GM12878 (cell line): ENCODE measurements around the gene RIPK3. TPM values are rescaled to one million over a fixed set of nuclear protein-coding genes. Genes with fewer than 3 reads are reported as not detected.

Experiments used
- CBX3 ChIP-seq: fragments of 200-600 bp; sonication (generic); IDR thresholded peaks from 2 replicates; pipeline ENCODE4 v1.6.1; 2016; ENCODE audit warnings: low read depth, borderline replicate concordance
- MLLT1 ChIP-seq: fragments of 450-650 bp; IDR thresholded peaks from 2 replicates; pipeline ENCODE4 v1.6.1; 2016; ENCODE audit warnings: mild to moderate bottlenecking
- MXI1 ChIP-seq: fragments of 150-350 bp; IDR thresholded peaks from 2 replicates; pipeline ENCODE4 v1.6.1; 2011; ENCODE audit warnings: low read depth, mild to moderate bottlenecking, inconsistent platforms, low read length, improper control_type of control experiment
- MYC ChIP-seq: IDR thresholded peaks from 2 replicates; pipeline ENCODE4 v1.6.1; 2011; ENCODE audit warnings: mild to moderate bottlenecking, low read length, moderate library complexity, inconsistent platforms; ENCODE audit not compliant: insufficient read depth, insufficient replicate concordance, insufficient read length, severe bottlenecking
- PAX5 ChIP-seq: IDR thresholded peaks from 2 replicates; pipeline ENCODE4 v1.6.1; 2011; ENCODE audit warnings: low read depth, low read length, borderline replicate concordance
- TCF7 ChIP-seq: IDR thresholded peaks from 2 replicates; pipeline ENCODE4 v1.6.1; 2014; ENCODE audit warnings: antibody characterized with exemption, borderline replicate concordance
- YBX1 ChIP-seq: fragments of 450-650 bp; IDR thresholded peaks from 2 replicates; pipeline ENCODE4 v1.6.1; 2016; ENCODE audit warnings: antibody characterized with exemption
- polyA plus RNA-seq, 11 experiments: library from polyadenylated mRNA; depleted of rRNA in 4 of 11; unstranded in 6 of 11; stranded (reverse) in 5 of 11; fragments of >200 nt; fragmentation: Nextera tagmentation in 4 of 11; fragmentation: Illumina TruSeq in 1 of 11; extraction: Ambion mirVana in 4 of 11; extraction: Trizol in 1 of 11; gene quantifications; 1 replicate in 1 of 11; 2 replicates in 10 of 11; pipeline versions ENCODE4 v1.2.1 to v1.2.3, GENCODE V29; 2011 to 2016; ENCODE audit warnings: inconsistent platforms in 2 of 11, missing spikeins in 2 of 11, low read depth in 1 of 11
- total RNA-seq, 4 experiments: library from RNA; depleted of rRNA in 3 of 4; stranded (reverse); fragments of >200 nt in 3 of 4; fragmentation: Illumina TruSeq in 1 of 4; extraction: Trizol in 1 of 4; gene quantifications; 2 replicates each; pipeline versions ENCODE4 v1.2.1 to v1.2.3, GENCODE V29; 2013 to 2021
- TF ChIP-seq, protein P1 (sequence below): fragments of 450-650 bp; IDR thresholded peaks from 2 replicates; pipeline ENCODE4 v1.6.1; 2017; ENCODE audit warnings: low read depth, mild to moderate bottlenecking, moderate library complexity

RIPK3 gene
- total and polyA plus RNA-seq, 10 of the 15 experiments (the other 5 are each of a cell fraction or from before 2014, with no cell fraction given): 2.0 to 13.6 (median 8.1) TPM

GRCh38 chr14:24366413-24366720 is 26.6 kb upstream of the RIPK3 start (continued):
- TF ChIP-seq MLLT1 (peak; percentile 45; the same call in 1 of the 2 replicates), PAX5 (0 out of 2 replicates have a peak, but pooled peaks have one; percentile 20), CBX3 (no peak), MYC (no peak), YBX1 (peak; percentile 78; the same call in 1 of the 2 replicates), TCF7 (0 out of 2 replicates have a peak, but pooled peaks have one; percentile 7), MXI1 (0 out of 2 replicates have a peak, but pooled peaks have one; percentile 49)
- TF ChIP-seq, protein P1, sequence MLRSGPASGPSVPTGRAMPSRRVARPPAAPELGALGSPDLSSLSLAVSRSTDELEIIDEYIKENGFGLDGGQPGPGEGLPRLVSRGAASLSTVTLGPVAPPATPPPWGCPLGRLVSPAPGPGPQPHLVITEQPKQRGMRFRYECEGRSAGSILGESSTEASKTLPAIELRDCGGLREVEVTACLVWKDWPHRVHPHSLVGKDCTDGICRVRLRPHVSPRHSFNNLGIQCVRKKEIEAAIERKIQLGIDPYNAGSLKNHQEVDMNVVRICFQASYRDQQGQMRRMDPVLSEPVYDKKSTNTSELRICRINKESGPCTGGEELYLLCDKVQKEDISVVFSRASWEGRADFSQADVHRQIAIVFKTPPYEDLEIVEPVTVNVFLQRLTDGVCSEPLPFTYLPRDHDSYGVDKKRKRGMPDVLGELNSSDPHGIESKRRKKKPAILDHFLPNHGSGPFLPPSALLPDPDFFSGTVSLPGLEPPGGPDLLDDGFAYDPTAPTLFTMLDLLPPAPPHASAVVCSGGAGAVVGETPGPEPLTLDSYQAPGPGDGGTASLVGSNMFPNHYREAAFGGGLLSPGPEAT: no peak
